NOMO-1 treated with DMSO at 0.1 percent for 48 hours (cell line): Measurements from ENCODE around the gene EPHA5.

Source experiments
- DNase-seq: peaks from one replicate; lab custom pipeline; 2025; ENCODE audit not compliant: unreplicated experiment; lab: John Stamatoyannopoulos, UW

EPHA5 gene

DNA sequence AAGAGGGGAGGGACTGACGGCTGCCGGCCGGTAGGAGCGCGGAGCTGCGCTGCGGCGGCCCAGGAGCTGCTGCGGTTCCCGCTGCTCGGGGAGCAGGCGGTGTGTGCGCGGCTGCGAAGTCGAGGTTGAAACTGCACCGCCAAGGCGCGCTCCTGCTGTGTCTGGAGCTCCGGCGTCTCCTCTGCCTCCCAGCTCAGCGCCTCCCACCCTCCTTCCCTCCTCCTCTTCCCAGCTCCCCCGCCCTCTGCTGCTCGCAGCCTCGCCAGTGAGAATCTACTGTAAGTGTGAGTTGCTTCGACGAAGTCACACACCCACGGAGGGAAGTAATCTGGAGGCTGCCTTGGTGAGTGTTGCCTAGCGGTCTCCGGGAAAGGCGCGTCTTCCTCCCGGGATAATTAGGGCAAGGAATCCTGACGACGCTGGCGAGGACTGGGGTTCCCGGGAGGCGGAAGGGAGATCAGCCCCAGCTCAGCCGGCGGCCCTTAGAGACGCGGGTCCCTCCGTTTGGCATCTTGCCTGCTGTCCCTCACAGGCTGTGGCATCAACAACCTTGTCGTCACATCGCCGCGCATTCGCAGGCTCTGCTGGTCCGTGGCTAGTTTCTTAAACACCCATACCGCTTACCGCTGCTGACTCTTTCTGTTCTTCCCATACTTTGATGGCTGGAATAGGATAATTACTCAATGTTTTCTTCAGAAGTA, at the start of gene EPHA5:
TSS of gene EPHA5 (minus strand) at position 159 of the 701 bp plus-strand sequence. CDS start 747 bp downstream, outside the sequence.
- no peak for DNase-seq

DNA sequence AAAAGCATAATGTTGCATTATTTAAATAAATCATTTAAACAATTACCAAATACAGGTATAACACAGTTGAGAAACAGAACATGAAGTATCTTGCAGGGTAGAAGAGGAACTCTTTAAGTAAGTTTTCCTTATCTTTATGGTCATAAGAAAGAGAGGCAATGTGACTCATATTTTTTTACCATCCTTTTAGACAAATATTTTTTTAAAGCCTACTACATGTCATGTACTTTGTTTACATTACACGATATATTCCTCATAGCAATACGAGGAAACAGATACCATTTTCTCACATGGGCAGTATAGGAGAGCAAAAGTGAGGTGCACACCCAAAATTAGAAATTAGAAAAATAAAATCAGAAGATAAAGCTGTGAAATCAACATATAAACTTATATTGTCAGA, 49.3 kb upstream of the EPHA5 start:
- no peak for DNase-seq

DNA sequence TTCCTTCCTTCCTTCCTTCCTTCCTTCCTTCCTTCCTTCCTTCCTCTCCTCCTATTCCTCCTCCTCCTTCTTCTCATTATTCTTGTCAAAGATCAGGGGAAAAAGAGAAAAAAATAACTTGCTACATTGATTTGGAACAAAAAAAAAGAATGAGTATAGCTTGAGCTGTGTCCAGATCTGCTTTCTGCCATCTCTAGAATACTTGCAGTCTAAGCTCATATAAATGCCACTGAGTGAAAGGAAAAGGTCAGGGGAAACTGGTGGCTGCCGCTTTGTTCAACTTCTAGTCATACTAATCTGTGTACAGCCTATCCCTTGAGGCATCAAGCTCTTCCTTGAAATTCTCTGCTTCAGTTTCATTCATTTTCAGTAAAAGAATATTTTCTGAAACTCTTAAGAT, 28.3 kb upstream of the EPHA5 start:
- no peak for DNase-seq

DNA sequence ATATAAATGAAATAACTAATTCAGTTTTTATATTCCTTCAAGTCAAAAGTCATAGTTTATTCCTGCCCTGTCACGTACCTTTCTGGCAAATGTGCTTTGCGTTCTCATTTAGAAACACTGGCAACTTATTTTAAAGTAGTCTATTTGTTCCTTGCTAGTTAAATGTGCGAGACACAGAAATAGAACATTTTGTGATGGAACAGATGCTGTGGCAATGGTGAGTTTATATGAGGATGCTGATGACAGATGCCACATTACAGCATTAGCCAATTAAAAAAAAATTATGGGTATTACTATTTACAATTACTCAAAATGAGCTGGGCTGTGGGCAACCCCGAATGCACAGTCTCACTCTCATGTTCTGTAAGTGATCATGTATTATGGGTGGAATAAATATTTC, 26.1 kb upstream of the EPHA5 start:
- DNase-seq, result no peak

DNA sequence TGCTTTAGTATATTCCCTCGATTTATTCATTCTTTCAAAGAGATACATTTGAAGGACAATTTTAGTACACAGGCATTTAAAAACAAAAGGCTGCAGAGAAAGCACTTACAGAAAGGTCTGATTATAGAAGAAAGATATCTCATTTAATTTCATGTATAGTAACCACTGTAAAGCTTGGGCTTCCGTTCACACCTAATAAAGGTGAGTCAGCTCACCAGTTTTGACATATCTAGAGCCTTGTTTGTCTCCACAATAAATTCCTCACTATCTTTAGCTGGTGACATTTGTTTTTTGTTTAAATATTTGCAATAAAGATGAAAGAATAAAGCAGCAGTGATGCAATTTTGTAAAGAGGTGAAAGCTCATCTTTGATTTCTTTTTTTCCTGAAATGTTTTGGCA, 1.1 kb upstream of the EPHA5 start:
- DNase-seq, result no peak

DNA sequence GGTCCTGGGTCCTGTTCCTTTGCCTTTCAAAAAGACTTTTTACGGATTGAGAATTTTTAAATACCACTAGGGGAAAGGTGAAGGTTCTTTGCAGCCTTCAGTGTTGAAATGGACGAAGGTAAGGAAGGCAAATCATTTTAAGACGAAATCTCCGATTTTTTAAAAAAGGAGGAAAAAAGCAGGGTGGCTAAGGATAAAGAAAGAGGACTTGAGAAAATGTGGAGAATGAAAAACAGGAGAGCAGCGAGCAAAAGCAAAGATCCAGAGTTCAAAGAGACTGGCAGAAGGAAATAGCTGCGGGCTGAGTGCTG, 314 bp downstream of the EPHA5 start:
- no peak for DNase-seq

DNA sequence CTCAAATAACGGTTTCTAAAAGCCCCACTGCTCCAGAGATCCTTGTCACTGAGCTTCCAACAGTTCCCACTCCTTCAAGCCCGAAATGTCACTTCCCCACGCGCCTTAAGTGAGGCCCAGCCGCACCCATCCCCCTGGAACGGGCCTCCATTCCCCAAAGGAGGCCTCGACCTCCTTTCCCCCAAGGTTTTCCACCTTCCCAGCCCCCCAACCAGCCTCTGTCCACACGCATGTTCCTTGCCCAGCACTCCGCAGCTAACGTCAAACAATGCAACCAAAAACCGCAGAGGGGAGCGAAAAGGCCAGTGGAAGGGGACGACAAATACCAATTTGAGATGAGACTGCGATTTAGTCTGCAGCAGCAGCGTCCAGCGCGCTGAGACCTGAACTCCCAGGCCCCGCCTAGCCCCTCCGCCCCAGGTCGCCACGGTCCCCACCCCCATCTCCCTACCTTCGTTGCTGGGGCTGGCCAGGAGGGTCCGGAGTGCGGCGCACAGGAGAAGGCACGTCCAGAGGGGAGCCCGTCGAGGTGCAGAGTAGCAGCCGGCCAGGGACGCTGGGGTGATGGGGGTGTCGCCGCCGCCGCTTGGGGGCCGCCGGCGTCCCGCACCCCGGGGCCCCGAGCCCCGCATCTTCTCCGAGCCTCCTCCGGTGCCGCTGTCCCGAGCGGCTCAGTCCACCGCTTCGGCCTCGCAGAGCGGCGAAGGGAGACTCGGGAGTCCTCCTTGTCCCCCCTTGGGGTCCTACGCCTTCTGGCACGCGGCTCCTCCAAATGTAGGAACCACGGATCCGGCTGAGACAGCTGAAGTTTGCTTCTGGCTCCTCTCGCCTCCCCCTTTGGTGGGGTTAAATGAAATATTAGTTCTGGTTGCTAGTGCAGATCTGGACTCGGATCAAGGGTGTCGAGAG, 924 bp downstream of the EPHA5 start:
- no peak for DNase-seq

DNA sequence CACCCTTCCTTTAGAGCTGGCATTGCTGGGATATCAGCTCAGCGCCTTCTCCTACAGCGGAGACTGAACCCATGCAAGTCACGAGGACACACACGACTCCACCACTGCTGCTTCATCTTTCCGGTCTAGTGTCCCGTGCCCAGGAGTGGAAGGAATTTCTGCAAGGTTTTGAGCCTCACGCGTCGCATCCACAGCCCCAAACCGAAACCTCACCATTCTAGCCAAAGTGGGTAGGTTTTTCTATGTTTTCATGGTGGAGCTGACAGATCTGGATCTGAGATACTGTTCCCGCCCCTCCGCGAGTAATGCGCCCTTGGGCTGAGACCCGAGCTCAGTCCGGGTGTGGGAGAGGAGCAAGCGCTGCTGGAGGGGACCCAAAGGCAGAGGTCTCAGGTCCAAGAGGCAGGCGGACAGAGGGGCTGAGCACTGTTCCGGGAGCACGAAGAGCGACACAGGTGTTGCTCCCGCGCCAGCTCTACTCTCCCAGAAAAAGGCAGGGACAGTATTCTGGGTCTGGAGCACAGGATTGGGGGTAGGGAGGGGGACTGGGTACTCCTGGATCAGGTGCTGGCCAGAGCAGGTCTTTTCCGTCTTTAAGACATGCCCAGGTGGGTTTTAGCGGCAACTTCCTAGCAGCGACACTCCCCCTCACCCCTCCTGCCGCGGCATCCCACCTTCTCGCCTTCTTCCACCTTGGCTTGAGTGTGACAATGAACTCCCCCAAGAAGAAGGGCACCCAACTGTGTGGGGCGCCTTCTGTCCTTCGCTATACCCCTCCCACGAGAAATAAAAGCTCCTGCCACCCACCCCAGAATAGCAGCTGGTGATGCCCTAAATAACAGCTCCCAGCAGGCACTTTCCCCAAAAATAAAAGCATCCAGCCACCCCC, 1.8 kb downstream of the EPHA5 start:
- no peak for DNase-seq

DNA sequence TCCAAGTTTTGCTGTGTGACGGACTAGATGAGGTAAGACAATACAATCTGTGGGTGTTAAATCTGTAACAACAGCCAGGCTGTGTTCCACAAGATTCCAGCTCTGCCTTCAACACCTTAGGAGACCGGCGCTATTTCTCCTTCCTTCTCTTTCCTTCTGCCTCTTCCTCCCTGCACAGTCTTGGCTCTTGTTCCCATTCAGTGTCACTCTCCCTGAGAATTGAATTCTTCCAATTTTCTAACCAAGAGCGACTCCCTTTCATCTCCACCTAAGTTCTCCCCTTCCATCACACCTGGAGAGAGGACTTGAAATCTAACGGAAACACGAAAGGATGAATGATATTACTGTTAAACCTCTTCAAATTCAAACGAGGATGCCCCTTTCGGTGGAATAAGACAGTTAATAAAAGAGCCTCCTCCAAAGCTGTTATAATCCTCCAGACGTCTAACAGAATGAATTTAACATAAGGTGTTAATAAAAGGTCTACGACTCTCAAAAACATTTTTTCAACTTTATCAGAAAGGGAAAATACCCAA, 2.7 kb downstream of the EPHA5 start:
- DNase-seq, result no peak

DNA sequence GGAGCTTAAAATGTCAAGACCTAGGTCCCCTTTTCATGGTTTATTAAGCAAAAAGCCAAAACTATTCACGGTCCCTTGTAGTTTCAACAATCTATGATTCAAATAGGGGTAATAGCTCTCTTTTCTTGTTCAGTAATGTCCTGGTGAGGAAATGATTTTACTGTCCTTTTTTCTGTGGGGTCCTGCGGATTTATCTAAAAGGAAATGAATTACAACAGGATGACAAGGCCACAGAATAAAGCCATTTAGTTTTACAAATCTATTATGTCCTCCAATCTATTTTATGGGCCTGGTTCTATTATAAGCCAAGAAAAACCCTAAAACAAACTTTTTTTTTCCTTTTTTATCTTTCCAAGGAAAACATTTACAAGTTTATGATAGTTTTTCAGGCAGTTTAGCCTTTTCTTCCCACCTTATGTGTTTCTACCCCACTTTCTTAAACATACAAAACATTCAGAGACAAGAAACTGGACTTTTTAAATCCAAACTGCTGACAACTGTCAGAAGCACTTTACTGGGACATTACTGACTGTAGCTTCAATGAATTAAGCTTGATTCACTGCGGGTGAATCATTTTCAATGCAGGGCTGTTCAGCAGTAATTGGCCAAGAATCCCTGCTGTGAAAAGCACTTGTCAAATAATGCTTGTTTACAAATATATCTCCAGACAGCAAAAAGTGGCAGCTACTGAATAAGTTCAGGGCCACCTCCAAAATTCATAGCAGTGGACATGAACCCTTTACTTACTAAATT, 4.3 kb downstream of the EPHA5 start:
- DNase-seq, result no peak

DNA sequence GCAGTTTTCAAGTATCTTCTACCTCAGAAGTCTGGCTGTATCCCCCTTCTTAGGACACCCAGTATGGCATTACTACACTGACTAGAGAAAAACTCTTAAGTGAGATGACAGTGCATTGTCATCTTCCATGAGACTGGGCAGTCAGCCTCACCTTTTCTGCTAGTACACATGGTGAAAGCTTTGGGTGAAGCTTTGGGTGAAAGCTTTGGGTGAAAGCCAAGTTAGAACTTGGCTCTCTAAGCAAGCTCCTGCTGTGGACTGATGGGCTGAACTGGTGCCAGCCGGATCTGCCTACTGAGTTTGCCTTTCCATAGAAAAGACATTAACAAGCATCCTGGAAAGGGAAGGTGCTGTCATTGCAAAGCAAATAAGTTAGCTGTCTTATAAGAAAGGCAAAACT, 8.8 kb downstream of the EPHA5 start:
- DNase-seq, result no peak

DNA sequence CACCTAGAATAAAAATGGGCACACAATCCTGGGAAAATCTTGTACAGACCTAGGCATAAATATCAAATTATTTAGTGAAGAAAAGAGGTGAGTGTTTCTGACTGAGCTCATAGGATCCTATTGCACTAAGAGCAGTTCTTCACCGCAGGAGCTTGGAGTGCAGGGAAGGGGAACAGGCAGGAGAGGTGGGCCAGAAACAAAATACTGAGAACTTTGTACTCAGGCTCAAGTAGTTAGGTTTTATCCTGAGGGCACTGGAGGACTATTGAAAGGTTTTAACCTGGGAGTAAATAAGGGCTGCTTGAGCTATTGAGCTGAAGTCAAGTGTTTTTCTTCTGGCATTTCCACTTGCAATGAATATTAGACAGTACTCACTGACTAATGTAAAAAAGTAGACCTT, 12.2 kb downstream of the EPHA5 start:
- DNase-seq, result no peak

DNA sequence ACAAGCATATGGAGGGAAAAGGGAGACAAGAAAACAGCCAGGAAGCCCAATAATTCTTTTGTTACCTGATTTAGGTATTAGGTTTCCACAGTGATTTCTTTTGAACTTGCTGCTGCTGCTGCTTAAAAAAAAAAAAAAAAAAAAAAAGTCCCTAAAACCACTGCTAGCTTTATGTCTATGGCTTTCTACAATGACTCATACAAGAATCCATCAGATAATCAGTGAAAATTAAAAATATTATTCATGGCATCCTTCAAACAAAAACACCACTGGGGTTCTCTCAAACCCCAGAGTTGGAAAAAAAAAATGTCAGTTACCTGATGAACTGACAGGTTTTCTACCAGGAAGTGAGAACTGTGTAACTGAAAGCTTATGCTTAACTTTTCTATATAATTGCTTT, 14.3 kb downstream of the EPHA5 start:
- DNase-seq, result no peak

DNA sequence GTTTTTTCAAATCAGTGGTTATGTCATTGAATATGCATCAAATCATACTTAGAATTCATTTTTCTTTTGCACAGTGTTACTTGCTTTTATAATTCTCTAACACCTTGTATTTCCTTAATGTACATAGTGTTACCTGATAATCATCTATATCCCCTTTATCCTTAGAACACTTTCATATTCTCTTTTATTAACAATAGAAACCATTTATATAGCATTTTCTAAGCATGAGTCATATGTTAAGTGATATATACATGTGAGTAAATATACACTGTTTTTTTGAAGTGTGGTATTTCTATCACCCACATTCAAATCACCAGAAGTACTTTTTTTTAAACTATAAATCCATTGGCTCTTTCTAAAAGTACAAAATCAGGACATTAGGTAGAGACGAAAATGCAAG, 15.3 kb downstream of the EPHA5 start:
- DNase-seq, result no peak

DNA sequence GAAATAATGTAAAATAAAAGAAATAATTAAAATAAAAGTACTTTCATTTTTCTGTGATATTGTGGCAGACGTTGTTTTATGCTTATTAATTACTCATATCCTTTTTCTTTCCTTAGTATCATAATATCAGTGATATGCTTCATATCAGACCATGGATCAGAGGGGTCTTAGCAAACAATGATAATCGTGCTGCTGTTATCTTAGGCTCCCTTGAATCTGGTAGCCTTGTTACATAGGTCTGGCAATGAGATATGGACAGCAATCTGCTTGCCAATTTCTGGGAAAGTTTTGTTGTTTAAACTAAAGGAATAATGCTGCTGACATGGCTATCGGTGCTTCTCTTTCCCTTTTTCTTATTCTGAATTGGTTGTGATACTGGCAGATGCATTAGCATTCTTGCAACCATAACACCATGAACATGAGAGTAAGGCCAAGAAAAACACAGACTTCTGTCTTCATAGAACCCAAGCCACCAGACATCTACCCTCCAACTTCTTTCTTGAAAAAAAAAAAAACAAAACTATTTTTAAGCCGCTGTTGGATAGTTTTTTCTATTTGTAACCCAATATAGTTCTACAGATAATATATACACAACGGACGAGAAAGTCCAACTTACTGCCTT, 16.4 kb downstream of the EPHA5 start:
- DNase-seq, result no peak

DNA sequence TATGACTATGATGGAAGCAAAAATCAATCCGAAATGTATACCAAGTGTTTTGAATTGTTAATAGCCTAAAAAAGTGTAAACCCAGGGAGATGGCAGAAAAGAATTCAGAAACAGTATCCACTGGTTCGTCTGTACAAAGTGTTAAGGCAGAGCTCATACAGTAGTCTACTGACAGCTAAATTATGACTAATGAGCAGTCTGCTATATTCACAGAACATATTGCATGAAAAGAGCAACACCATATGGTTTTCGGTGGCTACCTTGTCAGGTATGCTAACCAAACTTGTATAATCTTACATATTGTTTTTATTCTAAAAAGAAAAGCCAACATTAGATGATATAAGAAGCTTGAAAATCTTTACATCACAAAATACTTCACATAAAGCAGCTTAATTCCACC, 18.5 kb downstream of the EPHA5 start:
- DNase-seq, result no peak

DNA sequence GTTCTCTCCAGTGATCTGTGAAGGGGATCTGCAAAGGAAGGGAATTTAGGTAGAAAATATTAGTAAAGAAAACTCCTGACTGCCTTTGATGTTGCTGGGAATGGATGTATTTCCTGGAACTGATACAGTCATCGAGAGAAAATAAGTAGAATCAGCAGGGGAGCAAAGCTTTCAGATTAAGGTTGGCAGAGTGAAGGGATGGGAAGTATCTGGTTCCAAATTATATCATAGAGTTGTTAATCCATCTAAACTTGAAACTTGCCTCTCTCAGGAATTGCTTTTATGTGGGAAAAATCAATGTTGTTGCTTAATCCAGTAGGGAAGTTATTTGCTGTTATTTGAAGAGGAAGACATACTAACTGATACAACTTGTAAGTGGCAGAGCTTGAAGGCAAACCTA, 19.3 kb downstream of the EPHA5 start:
- no peak for DNase-seq

DNA sequence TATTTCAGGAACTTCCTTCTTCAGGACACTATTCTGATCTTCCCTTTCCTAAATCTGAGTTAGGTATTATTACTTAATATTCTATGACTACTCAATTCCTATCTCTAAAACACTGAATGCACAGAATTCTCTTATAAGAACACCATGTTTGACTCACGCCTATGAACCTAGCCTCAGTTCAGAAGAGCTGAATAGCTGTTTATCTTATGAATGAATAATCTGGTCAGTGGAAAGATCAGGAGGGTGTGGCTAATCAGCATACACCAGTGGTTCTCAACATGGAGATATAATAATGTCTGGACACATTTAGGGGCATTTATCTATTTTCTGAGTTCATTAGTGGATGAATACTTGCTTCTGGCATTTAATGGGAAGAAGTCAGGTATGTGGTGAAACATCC, 24.2 kb downstream of the EPHA5 start:
- DNase-seq, result no peak

DNA sequence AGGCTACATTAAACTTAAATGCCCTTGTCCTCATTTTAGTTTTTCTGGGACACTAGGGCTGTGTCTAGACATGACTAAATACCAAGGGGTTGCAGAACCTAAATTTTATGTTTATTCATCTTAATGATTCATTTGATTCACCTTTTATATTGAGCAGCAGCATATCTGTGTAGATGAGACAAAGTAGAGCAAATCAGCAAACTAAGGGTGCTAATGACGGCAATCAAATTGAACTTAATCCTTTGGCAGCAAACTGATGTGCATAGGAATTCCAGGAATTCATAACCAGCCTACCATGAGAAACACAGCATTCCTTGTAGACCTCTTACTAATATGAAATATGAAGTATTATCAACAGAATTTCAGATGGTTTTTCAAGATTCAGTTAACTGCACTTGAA, 25.1 kb downstream of the EPHA5 start:
- DNase-seq, result no peak
